ENCODE data around the gene WDR5B.
"Not testable (repeated sequence)": the region's sequence is repeated elsewhere in the genome, so short reads cannot be mapped to it uniquely, and the experiment has no call there.

The WDR5B gene

DNA sequence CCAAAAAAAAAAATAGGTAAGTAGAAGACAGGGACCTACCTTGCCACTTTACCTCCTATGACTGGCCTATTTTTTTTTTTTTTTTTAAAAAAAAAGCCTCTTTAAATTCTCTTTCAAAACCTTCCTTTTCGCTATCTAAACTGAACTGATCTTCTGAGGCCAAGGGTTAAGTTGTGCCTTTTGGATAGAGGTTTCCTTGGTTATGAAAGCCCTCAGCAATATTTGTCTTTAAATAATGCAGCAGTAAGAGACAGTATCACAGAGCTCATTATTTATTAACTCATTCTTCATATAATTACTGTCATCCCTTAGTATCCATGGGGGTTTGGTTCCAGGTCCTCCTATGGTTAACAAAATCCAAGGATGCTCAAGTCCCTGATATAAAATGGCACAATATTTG, 41.8 kb downstream of the WDR5B start:
- no peak for DNase-seq (ENCODE audit: low read depth in 2 of 2, low spot score in 1 of 2)

DNA sequence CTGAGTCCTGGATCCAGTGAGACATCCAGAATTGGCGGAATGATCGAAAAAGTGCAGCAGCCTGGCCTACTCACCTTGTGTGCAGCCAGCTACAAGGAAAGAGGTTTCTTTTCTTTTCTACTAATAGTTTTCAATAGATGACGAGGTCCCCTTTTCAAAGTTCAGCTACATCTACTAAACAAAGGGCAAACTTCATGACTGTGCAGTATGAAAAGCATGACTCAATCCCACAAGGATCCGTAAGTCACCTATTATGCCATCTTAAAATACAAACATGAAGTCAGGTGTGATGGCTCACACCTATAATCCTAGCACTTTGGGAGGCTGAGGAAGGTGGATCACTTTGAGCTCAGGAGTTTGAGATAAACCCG, 49.5 kb downstream of the WDR5B start:
- no peak for DNase-seq (ENCODE audit: low read depth in 2 of 2, low spot score in 1 of 2)

DNA sequence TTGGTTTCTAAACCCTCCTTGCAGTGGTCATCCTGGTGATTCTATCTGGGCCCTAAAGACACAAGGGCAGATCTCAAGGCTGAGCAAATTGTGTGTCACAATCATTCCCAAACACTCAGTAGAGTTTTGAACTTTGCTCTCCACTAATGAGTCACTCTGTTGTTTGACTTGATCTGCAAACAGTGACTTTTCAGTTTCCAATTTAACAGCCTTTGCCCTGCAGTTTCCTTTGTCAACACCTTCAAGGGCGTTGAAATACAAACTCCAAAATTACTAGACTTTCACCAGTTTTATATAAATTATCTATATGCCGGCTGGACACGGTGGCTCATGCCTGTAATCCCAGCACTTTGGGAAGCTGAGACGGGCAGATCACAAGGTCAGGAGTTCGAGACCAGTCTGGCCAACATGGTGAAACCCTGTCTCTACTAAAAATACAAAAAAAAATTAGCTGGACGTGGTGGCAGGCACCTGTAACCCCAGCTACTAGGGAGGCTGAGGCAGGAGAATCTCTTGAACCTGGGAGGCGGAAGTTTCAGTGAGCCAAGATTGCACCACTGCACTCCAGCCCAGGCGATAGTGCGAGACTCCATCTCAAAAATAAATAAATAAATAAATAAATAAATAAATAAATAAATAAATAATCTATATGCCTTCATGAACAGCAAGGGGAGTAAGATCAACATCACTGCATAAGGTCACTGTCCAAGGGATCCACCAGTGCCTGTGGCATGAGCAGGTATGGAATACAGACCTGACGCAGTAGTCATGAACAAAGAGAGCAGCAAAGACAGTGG, 50.1 kb downstream of the WDR5B start:
- not testable (repeated sequence) for DNase-seq (ENCODE audit: low read depth in 2 of 2, low spot score in 1 of 2)

DNA sequence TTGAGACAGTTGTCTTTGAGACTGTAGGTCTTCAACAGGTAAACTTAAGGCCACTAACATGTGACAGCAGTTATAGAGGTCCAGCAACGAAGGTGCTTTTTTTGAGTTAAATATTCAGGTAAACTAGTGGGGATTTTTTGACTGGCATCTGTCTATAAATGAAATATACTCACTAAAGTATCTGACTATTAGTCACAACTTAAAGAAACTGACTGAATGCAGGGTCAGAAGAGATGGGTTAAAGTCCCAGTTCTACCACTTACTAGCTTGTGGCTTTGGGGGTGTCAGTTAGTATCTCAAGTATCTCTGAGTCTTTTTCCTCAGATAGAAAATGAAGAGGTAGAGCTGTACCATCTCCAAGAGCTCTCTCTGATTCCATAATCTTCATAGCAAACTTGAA, 50.8 kb downstream of the WDR5B start:
- DNase-seq (ENCODE audit: low read depth in 2 of 2, low spot score in 1 of 2): no peak

DNA sequence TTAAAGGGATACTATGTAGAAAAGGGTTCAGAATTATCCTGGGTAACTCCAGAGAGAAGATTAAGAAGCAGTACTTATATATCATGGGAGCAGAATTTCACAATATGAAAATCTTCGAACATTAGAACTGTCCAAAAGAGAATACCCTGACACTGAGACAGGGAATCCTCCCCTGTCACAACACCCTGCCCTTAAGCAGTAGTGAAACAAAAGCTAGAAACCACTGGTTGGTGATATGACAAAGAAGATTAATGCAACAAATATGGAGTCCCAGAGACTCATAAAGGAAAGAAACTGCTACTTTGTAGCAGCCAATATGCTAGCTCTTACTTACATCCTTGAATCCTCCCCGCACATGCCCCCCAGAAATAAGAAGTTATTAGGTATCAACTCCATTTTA, 51.4 kb downstream of the WDR5B start:
- DNase-seq (ENCODE audit: low read depth in 2 of 2, low spot score in 1 of 2): no peak

Measured in stimulated activated CD8-positive, alpha-beta memory T cell treated with anti-CD3 and anti-CD28 coated beads, Interleukin-4, amount 100 ng/mL, for 4 hours (primary cell).